Osteoblast (primary cell): ENCODE measurements around the gene RNH1. TPM values are rescaled to one million over a fixed set of nuclear protein-coding genes. Genes with fewer than 3 reads are reported as not detected.

Experiments
- DNase-seq: peaks from one replicate; pipeline ENCODE4 v3.0.0; 2011; ENCODE audit warnings: low spot score, mixed read lengths; ENCODE audit not compliant: insufficient read length; ENCODE audit errors: missing footprints
- H2AFZ ChIP-seq: 2 replicates; pipeline ENCODE4 v1.6.0; 2011; ENCODE audit warnings: mild to moderate bottlenecking, low read length
- H3K27ac ChIP-seq: 2 replicates; pipeline ENCODE4 v1.5.1; 2011; ENCODE audit warnings: mild to moderate bottlenecking, low read depth, low read length, moderate library complexity
- H3K27me3 ChIP-seq: 2 replicates; pipeline ENCODE4 v1.6.0; 2012; ENCODE audit warnings: mild to moderate bottlenecking, control low read depth, inconsistent platforms, low read length, moderate library complexity; ENCODE audit not compliant: insufficient read depth
- H3K36me3 ChIP-seq: 2 replicates; pipeline ENCODE4 v1.5.1; 2011; ENCODE audit warnings: mild to moderate bottlenecking, low read length, control low read depth, moderate library complexity; ENCODE audit not compliant: insufficient read depth
- H3K4me1 ChIP-seq: 2 replicates; pipeline ENCODE4 v1.5.1; 2011; ENCODE audit warnings: mild to moderate bottlenecking, low read length, control low read depth, moderate library complexity; ENCODE audit not compliant: insufficient read depth
- H3K4me2 ChIP-seq: 2 replicates; pipeline ENCODE4 v1.6.0; 2011; ENCODE audit warnings: mild to moderate bottlenecking, low read length; ENCODE audit not compliant: insufficient read depth
- H3K4me3 ChIP-seq: fragments of 200-600 bp; sonication (generic); 3 replicates; pipeline ENCODE4 v1.5.1; 2012; ENCODE audit warnings: mild to moderate bottlenecking, low read length, inconsistent platforms; ENCODE audit not compliant: insufficient read depth
- H3K79me2 ChIP-seq: 2 replicates; pipeline ENCODE4 v1.6.0; 2012; ENCODE audit warnings: mild to moderate bottlenecking, low read length, control low read depth, inconsistent platforms; ENCODE audit not compliant: insufficient read depth
- H3K9me3 ChIP-seq: 2 replicates; pipeline ENCODE4 v1.5.1; 2011; ENCODE audit warnings: low read depth, low read length, control low read depth
- H4K20me1 ChIP-seq: 2 replicates; pipeline ENCODE4 v1.6.0; 2012; ENCODE audit warnings: mild to moderate bottlenecking, low read length, control low read depth; ENCODE audit not compliant: insufficient read depth
- total RNA-seq: library from RNA; depleted of rRNA; stranded (reverse); fragments of >200 nt; gene quantifications from 2 replicates; pipeline ENCODE4 v1.2.3, GENCODE V29; 2012
- TF ChIP-seq, protein P1 (sequence below): IDR thresholded peaks from 2 replicates; pipeline ENCODE4 v1.5.1; 2011; ENCODE audit warnings: mild to moderate bottlenecking, low read depth, low read length, moderate library complexity; ENCODE audit errors: extremely low read depth

Gene RNH1
- 441 and 506 TPM in 2 replicates for total RNA-seq

DNA sequence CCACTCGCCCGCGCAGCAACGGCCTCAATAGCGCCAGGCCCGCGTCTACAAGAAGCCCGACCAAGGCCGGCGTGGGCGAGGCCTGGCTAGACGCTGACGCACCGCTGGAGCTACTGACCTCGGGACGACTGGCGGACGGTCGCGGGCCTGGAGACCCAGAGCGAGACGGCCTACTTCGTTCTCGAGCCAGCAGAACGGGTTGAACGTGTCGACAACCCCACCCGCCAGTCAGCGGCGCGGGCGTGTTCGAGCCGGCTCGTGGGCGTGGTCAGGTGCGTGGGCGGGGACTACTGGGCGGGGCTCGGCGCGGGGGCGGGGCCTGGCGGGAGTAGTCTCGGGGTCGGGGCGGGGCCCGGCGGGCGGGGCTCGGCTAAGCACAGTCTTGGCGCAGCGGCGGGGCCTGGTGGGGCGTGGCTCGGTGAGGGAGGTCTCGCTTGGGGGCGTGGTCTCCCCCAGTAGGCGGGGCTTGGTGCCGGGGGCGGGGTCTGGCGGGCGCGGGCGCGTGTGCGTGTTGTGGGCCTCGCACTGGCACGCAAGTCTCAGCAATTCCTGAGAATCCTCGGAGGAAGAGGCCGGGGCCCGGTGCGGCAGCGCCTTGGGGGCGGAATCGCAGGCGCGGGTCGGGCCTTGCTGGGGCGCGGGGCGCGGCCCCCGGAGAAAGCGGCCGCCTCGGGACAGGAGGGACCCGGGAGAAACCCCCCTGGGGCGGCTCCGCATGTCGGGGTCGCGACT, at the start of gene RNH1:
Gene RNH1 (minus strand): TSS at position 248 of the 732 bp plus-strand sequence. CDS start 5,080 bp downstream, outside the sequence.
- H3K27ac ChIP-seq: peak within 1 kb of the TSS; percentile 99
- peak within 1 kb of the TSS; percentile 82 for H2AFZ ChIP-seq
- H3K27me3 ChIP-seq: no peaks in the 10 kb centered on the region
- H3K4me2 ChIP-seq: peak within 1 kb of the TSS; percentile 86
- H3K79me2 ChIP-seq: peaks cover 57% of the 10 kb centered on the region
- H3K9me3 ChIP-seq: no peaks in the 10 kb centered on the region
- TF ChIP-seq, protein P1, sequence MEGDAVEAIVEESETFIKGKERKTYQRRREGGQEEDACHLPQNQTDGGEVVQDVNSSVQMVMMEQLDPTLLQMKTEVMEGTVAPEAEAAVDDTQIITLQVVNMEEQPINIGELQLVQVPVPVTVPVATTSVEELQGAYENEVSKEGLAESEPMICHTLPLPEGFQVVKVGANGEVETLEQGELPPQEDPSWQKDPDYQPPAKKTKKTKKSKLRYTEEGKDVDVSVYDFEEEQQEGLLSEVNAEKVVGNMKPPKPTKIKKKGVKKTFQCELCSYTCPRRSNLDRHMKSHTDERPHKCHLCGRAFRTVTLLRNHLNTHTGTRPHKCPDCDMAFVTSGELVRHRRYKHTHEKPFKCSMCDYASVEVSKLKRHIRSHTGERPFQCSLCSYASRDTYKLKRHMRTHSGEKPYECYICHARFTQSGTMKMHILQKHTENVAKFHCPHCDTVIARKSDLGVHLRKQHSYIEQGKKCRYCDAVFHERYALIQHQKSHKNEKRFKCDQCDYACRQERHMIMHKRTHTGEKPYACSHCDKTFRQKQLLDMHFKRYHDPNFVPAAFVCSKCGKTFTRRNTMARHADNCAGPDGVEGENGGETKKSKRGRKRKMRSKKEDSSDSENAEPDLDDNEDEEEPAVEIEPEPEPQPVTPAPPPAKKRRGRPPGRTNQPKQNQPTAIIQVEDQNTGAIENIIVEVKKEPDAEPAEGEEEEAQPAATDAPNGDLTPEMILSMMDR: no peak
- H4K20me1 ChIP-seq: peaks cover 10% of the 10 kb centered on the region
- H3K36me3 ChIP-seq: peaks cover 15% of the 10 kb centered on the region
- peak; percentile 100 for DNase-seq
- H3K4me1 ChIP-seq: peaks cover 33% of the 10 kb centered on the region
- H3K4me3 ChIP-seq: peak within 1 kb of the TSS; percentile 95

- Histone ChIP-seq H3K4me2 (no peak overlapping the region), H3K27me3 (peaks cover 45% of the 10 kb centered on the region), H3K4me1 (peaks cover 4% of the 10 kb centered on the region), H2AFZ (no peak overlapping the region), H3K27ac (no peak overlapping the region), H4K20me1 (no peaks in the 10 kb centered on the region), H3K79me2 (no peaks in the 10 kb centered on the region), H3K36me3 (no peaks in the 10 kb centered on the region), H3K4me3 (no peak overlapping the region), H3K9me3 (no peaks in the 10 kb centered on the region)
- TF ChIP-seq, protein P1: no peak
- peak; percentile 89 for DNase-seq
Observed at GRCh38 chr11:555780-556661, 49.0 kb upstream of the RNH1 start.

GRCh38 chr11:555227-555779, 48.3 kb upstream of the RNH1 start:
- H3K4me3 ChIP-seq: no peak overlapping the region
- no peak for DNase-seq
- H3K4me2 ChIP-seq: no peak overlapping the region
- TF ChIP-seq, protein P1: no peak
- H3K4me1 ChIP-seq: peaks cover 2% of the 10 kb centered on the region
- no peaks in the 10 kb centered on the region for H3K79me2 ChIP-seq
- H3K27ac ChIP-seq: no peak overlapping the region
- H3K27me3 ChIP-seq: peaks cover 45% of the 10 kb centered on the region
- no peak overlapping the region for H2AFZ ChIP-seq
- no peaks in the 10 kb centered on the region for H3K36me3 ChIP-seq
- H3K9me3 ChIP-seq: no peaks in the 10 kb centered on the region
- no peaks in the 10 kb centered on the region for H4K20me1 ChIP-seq
